SK-N-SH treated with all-trans-retinoic acid at 6 μM for 48 hours (cell line): ENCODE data around the gene TMEM236.

ENCODE experiments used
- CREB5 ChIP-seq: fragments of 250-450 bp; sonication (Bioruptor Pico); IDR thresholded peaks from 2 replicates; pipeline ENCODE4 v1.5.1; 2020; ENCODE audit warnings: low read depth, mild to moderate bottlenecking, moderate library complexity
- CSRNP3 ChIP-seq: fragments of 250-450 bp; sonication (Bioruptor Pico); IDR thresholded peaks from 2 replicates; pipeline ENCODE4 v1.5.1; 2021; ENCODE audit warnings: mild to moderate bottlenecking, moderate library complexity
- GLIS3 ChIP-seq: fragments of 250-450 bp; sonication (Bioruptor Pico); IDR thresholded peaks from 2 replicates; pipeline ENCODE4 v1.5.0; 2020; ENCODE audit warnings: mild to moderate bottlenecking, moderate library complexity
- ISL1 ChIP-seq: fragments of 250-450 bp; sonication (Bioruptor Pico); IDR thresholded peaks from 2 replicates; pipeline ENCODE4 v2.1.2; 2022; ENCODE audit warnings: mild to moderate bottlenecking, moderate library complexity
- OSR1 ChIP-seq: fragments of 250-450 bp; sonication (Bioruptor Pico); IDR thresholded peaks from 2 replicates; pipeline ENCODE4 v1.8.0; 2022; ENCODE audit warnings: moderate library complexity, mild to moderate bottlenecking, inconsistent platforms
- PATZ1 ChIP-seq: fragments of 250-450 bp; sonication (Bioruptor Pico); IDR thresholded peaks from 2 replicates; pipeline ENCODE4 v1.8.0; 2020; ENCODE audit warnings: mild to moderate bottlenecking, moderate library complexity, borderline replicate concordance
- PPARA ChIP-seq: fragments of 250-450 bp; sonication (Bioruptor Pico); IDR thresholded peaks from 2 replicates; pipeline ENCODE4 v1.5.0; 2020; ENCODE audit warnings: mild to moderate bottlenecking, borderline replicate concordance
- SNAI2 ChIP-seq: fragments of 250-450 bp; sonication (Bioruptor Pico); IDR thresholded peaks from 2 replicates; pipeline ENCODE4 v1.5.0; 2020; ENCODE audit warnings: mild to moderate bottlenecking, moderate library complexity
- TCF4 ChIP-seq: fragments of 250-450 bp; sonication (Bioruptor Pico); IDR thresholded peaks from 2 replicates; pipeline ENCODE4 v1.8.0; 2021; ENCODE audit warnings: mild to moderate bottlenecking, moderate library complexity, borderline replicate concordance
- ZC3H10 ChIP-seq: fragments of 250-450 bp; sonication (Bioruptor Pico); IDR thresholded peaks from 2 replicates; pipeline ENCODE4 v1.5.1; 2021; ENCODE audit warnings: mild to moderate bottlenecking, moderate library complexity
- ZFP3 ChIP-seq: fragments of 250-450 bp; sonication (Bioruptor Pico); IDR thresholded peaks from 2 replicates; pipeline ENCODE4 v1.5.0; 2020; ENCODE audit warnings: mild to moderate bottlenecking, moderate library complexity
- ZFP30 ChIP-seq: fragments of 450-650 bp; formaldehyde crosslinking; IDR thresholded peaks from 2 replicates; pipeline ENCODE4 v1.5.0; 2022; ENCODE audit warnings: mild to moderate bottlenecking, moderate library complexity
- ZNF70 ChIP-seq: fragments of 450-650 bp; formaldehyde crosslinking; IDR thresholded peaks from 2 replicates; pipeline ENCODE4 v1.5.0; 2020; ENCODE audit warnings: mild to moderate bottlenecking, moderate library complexity
- ZNF8 ChIP-seq: fragments of 450-650 bp; formaldehyde crosslinking; IDR thresholded peaks from 2 replicates; pipeline ENCODE4 v1.5.0; 2020; ENCODE audit warnings: mild to moderate bottlenecking, moderate library complexity

- TF ChIP-seq CSRNP3 (CRISPR knock-in tag) = no peak
- no peak for TF ChIP-seq ZFP30 (CRISPR knock-in tag)
- TF ChIP-seq TCF4 (CRISPR knock-in tag) = no peak
- TF ChIP-seq SNAI2 = no peak
- TF ChIP-seq PATZ1 (CRISPR knock-in tag) = no peak
- no peak for TF ChIP-seq ZC3H10 (CRISPR knock-in tag)
- TF ChIP-seq CREB5 = no peak
- no peak for TF ChIP-seq ZNF70 (CRISPR knock-in tag)
- TF ChIP-seq ZFP3 (CRISPR knock-in tag) = no peak
- no peak for TF ChIP-seq OSR1 (CRISPR knock-in tag)
- TF ChIP-seq GLIS3 (CRISPR knock-in tag) = no peak
- TF ChIP-seq ZNF8 = no peak
- no peak for TF ChIP-seq ISL1 (CRISPR knock-in tag)
- TF ChIP-seq PPARA (CRISPR knock-in tag) = no peak
Measured at GRCh38 chr10:17712717-17713471, 39.1 kb upstream of the TMEM236 start.
